GM04504 (cell line): ENCODE measurements around the gene LRAT.

Source experiments
- DNase-seq: peaks from one replicate; pipeline ENCODE4 v3.0.0-alpha.2; 2012; ENCODE audit warnings: low read depth

LRAT gene

DNA sequence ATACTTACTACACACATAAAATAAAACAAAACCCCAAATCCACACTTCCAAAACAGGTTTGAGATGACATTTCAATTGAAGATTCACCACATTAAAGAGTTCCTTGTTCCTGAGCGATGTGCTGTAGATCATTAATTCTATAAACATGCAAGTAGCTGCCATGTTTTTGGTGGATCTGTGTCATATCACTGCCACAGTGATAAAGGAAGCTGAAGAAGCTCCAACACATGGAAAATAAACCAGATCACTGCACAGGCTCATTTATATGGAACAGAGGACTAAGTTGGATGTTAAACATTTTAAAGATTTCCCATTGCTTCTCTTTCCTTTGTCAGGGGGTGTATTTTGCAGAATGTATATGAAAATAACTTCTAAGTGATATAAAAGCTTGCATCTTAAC is 34.5 kb downstream of the LRAT start:
- DNase-seq = no peak

DNA sequence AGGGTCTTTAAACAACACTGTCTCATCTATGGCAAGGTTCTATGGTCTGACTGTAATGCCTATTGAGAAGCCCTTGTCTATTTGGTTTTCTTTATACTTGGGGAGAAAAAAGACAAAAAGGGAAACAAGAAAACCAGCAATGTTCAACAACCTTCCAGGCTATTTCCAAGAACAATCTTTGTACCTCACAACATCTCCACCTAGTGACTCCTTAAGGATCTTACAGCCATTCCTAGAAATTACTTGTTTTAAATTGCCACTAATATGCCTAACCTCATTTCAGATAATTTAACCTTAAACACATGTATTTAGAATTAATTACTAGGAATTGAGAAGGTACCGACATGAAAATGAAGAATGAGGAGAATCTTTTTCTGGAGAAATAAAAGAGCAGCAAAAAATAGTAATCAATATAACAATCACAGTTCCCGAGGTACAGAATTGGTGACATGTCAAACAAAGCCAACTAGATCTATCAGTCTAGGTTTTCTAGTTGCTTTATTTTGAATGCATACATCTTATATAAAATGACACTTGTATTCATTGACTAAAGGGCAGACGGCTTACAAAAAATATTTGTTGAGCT is 35.7 kb downstream of the LRAT start:
- DNase-seq = peak; percentile 11

DNA sequence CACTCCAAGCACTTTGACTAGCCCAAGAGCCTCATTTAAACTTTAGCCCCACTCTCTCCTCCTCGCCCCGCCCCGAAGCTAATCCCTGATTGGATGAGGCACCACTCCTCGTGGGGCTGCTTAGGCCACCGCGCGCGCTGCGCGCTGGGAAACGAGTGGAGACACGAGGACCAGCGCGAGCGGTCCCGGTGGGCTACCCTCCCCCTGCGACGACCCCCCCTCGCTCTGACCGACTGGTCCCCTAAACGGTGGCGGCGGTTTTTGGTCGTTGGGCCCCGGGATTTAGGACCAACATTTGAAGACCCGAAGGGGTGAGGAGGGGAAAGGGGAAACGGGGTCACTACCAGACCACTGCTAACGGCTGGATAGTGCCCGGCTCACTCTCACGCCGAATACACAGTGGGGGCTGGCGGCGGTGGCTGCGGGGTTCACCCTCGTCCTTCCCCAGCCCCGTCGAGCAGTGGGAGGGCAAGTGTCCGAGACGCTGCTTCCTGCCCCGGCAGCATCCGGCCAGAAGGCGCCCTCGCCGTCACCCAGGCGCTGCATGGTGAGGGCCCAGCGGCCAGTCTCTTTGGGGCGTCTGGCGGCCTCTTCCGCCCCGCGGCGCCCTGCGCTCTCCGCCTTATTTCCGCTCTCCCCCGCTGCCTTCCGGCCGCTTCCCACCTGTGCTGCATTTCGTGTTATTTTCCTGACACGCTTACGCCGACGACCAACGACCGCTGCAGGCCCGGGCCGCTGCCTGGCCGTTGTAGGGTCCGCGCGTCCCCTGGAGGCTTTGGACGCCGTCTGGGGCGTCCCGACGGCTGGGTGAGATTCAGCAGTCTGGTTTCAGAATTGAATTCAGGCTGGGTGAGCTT is 37.6 kb downstream of the LRAT start, which contains the start of gene RBM46:
RBM46 (plus strand) TSS at position 147 of the 857 bp plus-strand sequence. CDS start 15,481 bp downstream, outside the sequence.
- DNase-seq = no peak

DNA sequence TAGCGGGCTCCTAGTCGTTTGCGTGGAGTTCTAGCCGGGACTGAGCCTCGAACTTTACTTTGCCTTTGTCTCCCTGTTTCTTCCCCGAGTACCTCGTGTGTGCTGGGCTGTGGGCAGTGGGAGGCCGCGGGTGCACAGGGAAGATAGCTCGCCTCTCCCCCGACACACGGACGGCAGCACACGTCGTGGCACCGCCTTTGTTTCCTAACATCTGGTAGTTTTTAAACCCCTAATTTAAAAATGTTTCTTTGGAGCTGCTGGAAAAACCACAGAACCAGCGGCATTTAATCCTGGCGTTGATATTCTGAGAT is 38.1 kb downstream of the LRAT start:
- no peak for DNase-seq
